ENCODE results near the gene RAB44.

RAB44 gene

DNA sequence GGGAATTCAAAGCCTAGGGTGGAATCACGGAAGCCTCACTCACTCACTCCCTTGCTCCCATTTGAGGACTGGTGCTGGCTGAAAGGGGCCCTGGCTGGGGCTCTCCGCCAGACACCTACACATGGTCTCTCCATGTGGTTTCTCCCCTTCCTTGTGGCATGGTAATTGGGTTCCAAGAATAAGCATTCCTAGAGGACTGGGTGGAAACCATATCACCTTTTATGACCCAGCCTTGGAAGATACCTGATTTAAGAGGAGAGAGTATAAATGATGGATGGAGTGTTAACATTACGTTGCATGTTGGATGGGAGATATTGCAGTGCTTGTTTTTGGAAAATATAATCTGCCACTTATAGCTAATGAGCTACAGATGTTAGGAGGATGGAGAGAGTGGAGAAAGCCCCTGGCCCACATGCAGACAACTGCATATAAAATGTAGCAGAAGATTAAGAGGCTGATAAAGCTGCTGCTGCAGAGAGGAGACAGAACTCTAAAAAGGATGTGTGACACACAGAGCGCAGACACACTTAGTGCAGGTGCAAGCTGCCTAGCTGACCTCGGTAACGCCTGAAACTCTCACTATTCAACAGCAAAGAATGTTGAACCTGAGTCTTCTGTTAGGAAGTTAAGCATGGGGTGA is 42.4 kb upstream of the RAB44 start:
- DNase-seq (ENCODE audit: extremely low read depth, low read depth): no peak
- TF ChIP-seq, protein P1, sequence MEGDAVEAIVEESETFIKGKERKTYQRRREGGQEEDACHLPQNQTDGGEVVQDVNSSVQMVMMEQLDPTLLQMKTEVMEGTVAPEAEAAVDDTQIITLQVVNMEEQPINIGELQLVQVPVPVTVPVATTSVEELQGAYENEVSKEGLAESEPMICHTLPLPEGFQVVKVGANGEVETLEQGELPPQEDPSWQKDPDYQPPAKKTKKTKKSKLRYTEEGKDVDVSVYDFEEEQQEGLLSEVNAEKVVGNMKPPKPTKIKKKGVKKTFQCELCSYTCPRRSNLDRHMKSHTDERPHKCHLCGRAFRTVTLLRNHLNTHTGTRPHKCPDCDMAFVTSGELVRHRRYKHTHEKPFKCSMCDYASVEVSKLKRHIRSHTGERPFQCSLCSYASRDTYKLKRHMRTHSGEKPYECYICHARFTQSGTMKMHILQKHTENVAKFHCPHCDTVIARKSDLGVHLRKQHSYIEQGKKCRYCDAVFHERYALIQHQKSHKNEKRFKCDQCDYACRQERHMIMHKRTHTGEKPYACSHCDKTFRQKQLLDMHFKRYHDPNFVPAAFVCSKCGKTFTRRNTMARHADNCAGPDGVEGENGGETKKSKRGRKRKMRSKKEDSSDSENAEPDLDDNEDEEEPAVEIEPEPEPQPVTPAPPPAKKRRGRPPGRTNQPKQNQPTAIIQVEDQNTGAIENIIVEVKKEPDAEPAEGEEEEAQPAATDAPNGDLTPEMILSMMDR (IDR thresholded peaks at IDR 0.05; ENCODE audit: low read depth, low read length): no peak

DNA sequence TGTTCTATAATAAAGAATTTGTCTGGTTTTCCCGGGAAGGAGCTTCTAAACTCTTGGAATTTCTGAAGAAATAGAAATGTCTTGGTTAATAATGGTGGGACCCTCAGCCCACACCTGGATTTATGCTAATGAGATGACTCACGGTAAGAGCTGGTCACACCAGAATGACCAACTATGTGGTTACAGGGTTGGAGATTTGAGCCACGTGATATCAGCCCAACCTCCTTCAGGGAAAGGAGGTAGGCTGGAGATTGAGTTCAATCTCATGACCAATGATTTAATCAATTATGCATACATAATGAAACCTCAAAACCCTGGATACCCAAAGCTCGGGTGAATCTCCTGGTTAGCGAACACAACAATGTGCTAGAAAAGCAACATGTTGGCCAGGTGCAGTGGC is 41.2 kb upstream of the RAB44 start:
- DNase-seq (ENCODE audit: extremely low read depth, low read depth): no peak
- TF ChIP-seq, protein P1 (IDR thresholded peaks at IDR 0.05; ENCODE audit: low read depth, low read length): no peak

DNA sequence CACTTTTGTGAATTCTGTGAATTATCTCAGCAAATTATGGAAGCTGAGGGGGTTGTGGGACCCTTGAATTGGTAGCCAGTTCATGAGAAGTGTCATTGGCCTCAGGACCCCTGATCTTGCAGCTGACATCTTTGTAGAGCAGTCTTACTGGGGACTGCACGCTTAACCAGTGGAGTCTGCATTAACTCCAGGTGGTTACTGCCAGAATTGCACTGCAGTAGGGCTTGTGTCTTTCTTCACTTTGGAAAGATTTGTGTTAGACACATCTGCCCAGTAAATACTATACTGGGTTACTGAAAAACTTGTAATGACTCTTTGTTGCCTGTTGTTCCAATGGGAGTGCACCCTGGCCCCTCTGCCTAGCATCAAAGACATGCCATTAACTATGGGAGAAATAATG is 40.4 kb upstream of the RAB44 start:
- DNase-seq (ENCODE audit: extremely low read depth, low read depth): no peak
- TF ChIP-seq, protein P1 (IDR thresholded peaks at IDR 0.05; ENCODE audit: low read depth, low read length): no peak

DNA sequence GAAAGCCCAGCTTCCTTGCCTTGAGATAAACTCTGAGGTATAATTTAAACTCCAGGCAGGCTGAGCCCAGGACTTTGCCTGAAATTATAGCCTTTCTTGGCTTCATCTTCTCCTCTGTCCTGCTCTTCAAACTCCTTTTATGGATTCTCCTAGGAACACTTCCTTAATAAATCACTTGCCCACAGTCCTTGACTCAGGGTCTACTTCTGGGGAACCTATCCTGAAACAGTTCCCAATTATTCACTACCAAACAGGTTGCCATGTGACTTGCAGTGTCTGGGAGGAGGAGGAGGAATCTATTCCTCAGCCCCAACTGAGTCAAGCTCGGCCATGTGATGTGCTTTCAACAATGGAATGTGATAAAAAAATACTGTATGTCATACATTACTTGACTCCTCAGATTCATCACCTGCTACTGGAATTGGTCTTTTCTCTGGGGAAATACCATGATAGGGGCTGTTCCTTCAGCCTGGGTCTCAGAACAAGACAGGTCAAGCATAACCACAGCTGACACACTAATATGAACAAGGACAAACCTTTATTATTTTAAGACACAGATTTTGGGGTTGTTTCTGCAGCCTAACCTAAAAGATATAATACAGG is 39.6 kb upstream of the RAB44 start:
- TF ChIP-seq, protein P1 (IDR thresholded peaks at IDR 0.05; ENCODE audit: low read depth, low read length): no peak
- DNase-seq (ENCODE audit: extremely low read depth, low read depth): no peak

DNA sequence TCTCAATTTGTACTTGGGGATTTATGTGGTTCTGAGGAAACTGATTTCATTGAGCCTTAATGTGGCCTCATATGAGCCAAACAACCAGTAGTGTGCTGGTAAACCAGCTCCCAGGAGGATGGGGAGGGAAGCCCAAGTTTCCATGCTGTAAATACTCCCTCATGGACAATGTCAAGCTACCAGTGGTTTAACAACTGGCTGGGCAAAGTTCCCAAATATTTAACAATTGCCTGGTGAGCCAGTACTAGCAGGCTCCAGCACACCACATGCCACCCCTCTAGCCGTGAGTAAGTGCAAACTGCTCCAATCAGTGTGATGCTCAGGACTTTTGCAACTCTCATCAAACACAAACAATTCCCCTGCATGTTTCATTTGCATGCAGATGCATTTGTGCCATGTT is 38.4 kb upstream of the RAB44 start:
- DNase-seq (ENCODE audit: extremely low read depth, low read depth): peak; percentile 88

DNA sequence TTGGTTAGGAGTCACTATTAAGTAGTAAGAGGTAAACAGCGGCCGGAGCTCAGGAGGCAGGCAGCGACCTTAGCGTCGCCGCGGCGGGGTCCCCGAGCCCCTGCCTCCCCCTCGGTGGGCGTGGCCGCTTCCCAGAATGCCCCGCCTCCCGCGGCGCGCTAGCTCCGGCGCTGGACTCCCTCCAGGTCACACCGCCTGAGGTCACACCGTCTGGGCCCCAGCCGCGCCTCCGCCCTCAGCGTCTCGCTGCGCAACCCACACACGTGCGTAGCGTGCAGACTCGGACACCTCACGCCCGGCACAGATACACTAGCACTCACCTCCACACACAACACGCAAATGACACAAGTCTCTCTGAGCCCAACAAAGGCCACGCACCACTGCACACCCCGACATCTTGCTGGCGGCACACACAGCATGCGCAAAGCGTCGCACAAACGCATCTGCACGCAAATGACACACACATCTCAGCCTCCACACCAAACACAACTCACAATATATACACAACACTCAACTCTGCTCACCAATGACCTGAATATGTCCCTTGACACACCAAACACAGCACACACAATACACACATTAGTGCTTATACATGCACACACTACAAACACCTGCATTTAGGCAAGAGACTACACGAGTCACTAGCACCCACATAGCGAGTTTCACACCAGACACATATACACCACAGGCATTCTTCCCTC is 36.7 kb upstream of the RAB44 start:
- no peak for DNase-seq (ENCODE audit: extremely low read depth, low read depth)
- TF ChIP-seq, protein P1 (IDR thresholded peaks at IDR 0.05; ENCODE audit: low read depth, low read length): no peak

More for the DNA sequence above, 38.4 kb upstream of the RAB44 start:
- TF ChIP-seq, protein P1 (IDR thresholded peaks at IDR 0.05; ENCODE audit: low read depth, low read length): no peak

DNA sequence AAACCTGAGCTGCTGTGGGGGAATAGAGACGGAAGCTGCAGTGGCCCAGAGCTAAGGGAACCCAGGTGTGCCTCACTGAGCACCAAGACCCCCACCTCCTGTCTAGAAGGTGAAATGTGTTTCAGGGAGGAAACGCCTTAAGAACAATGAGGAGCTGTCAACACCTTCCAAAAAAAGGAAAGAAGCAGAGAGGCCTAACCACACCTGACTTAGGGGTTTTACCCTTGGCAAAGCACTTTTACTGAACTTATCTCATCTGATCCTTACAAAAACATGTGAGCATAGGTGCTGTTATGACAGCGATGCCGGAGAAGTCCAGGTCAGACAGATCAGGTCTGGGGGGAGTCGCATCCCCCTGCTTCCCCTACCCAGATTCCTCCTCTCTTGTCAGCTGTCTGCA is 35.2 kb upstream of the RAB44 start:
- DNase-seq (ENCODE audit: extremely low read depth, low read depth): no peak
- TF ChIP-seq, protein P1 (IDR thresholded peaks at IDR 0.05; ENCODE audit: low read depth, low read length): no peak
